T-cell (primary cell): ENCODE measurements around the gene RAB3IP. TPM values are rescaled to one million over a fixed set of nuclear protein-coding genes. Genes with fewer than 3 reads are reported as not detected.

Experiments used
- ATAC-seq, 4 experiments: fragments of 200-7000 bp in 3 of 4; fragments of 150-1000 bp in 1 of 4; cut with Tn5 transposase; replicated peaks in 1 of 4; 1 replicate in 3 of 4; 2 replicates in 1 of 4; pipeline ENCODE4 v1.10.0; 2021; ENCODE audit warnings: moderate library complexity in 3 of 4, mild to moderate bottlenecking in 2 of 4, moderate number of reproducible peaks in 1 of 4
- CTCF ChIA-PET, 2 donors: fragments of 300-600 bp; sonication (Branson Sonifier 250); formaldehyde crosslinking; loops; one replicate each; lab custom pipeline; 2022; ENCODE audit warnings: antibody characterized with exemption in 2 of 2; lab: Charles Lee
- POLR2A ChIA-PET, 2 donors: fragments of 300-600 bp; sonication (Branson Sonifier 250); formaldehyde crosslinking; loops; one replicate each; lab custom pipeline; 2022; ENCODE audit warnings: antibody characterized with exemption in 2 of 2; lab: Charles Lee
- DNase-seq, 35 experiments: peaks; one replicate each; pipeline versions ENCODE4 v3.0.0 to v3.0.0-alpha.2; 2013 to 2023
- H3K27ac ChIP-seq: one replicate; pipeline ENCODE4 v1.5.1; 2013; ENCODE audit warnings: low read length
- H3K27me3 ChIP-seq, 2 experiments: replicated peaks in 1 of 2; 1 replicate in 1 of 2; 2 replicates in 1 of 2; pipeline versions ENCODE4 v1.6.1 to v1.7.0; 2013; ENCODE audit warnings: low read length in 1 of 2, mixed read lengths in 1 of 2; ENCODE audit not compliant: control insufficient read depth in 2 of 2, insufficient read depth in 2 of 2; ENCODE audit errors: extremely low read depth in 1 of 2
- H3K36me3 ChIP-seq, 2 donors: 1 replicate in 1 of 2; 2 replicates in 1 of 2; pipeline versions ENCODE4 v1.6.1 to v1.7.0; 2013; ENCODE audit warnings: low read length in 1 of 2; ENCODE audit not compliant: control insufficient read depth in 2 of 2, insufficient read depth in 1 of 2; ENCODE audit errors: extremely low read depth in 1 of 2
- H3K4me1 ChIP-seq, 2 experiments: 1 replicate in 1 of 2; 2 replicates in 1 of 2; pipeline versions ENCODE4 v1.6.1 to v1.7.0; 2013; ENCODE audit warnings: low read length in 2 of 2, mixed read lengths in 1 of 2; ENCODE audit not compliant: insufficient read depth in 2 of 2, control insufficient read depth in 1 of 2; ENCODE audit errors: extremely low read depth in 1 of 2
- H3K4me3 ChIP-seq, 2 donors: 1 replicate in 1 of 2; 2 replicates in 1 of 2; pipeline versions ENCODE4 v1.5.1 to v1.7.0; 2013; ENCODE audit warnings: mild to moderate bottlenecking in 2 of 2, low read length in 1 of 2, moderate library complexity in 1 of 2; ENCODE audit not compliant: control insufficient read depth in 1 of 2; ENCODE audit errors: extremely low read depth in 1 of 2
- H3K9me3 ChIP-seq: 2 replicates; pipeline ENCODE4 v1.7.0; 2013
- H3K27ac Mint-ChIP-seq, 2 donors: one replicate each; pipeline ENCODE4 v1.8.0; 2020 to 2021; ENCODE audit warnings: mild to moderate bottlenecking in 2 of 2, mixed read lengths in 2 of 2
- H3K27me3 Mint-ChIP-seq, 2 donors: one replicate each; pipeline ENCODE4 v1.8.0; 2021 to 2022; ENCODE audit warnings: mixed read lengths in 2 of 2
- H3K36me3 Mint-ChIP-seq: one replicate; pipeline ENCODE4 v1.8.0; 2021; ENCODE audit warnings: mixed read lengths
- H3K4me1 Mint-ChIP-seq, 3 donors: one replicate each; pipeline ENCODE4 v1.8.0; 2020 to 2022; ENCODE audit warnings: mixed read lengths in 3 of 3, mild to moderate bottlenecking in 1 of 3
- H3K4me3 Mint-ChIP-seq, 3 donors: one replicate each; pipeline ENCODE4 v1.8.0; 2020 to 2022; ENCODE audit warnings: mild to moderate bottlenecking in 3 of 3, mixed read lengths in 3 of 3, moderate library complexity in 3 of 3
- H3K9me3 Mint-ChIP-seq, 3 donors: one replicate each; pipeline ENCODE4 v1.8.0; 2020 to 2022; ENCODE audit warnings: mixed read lengths in 3 of 3
- WGBS: methylation state at CpG from one replicate; pipeline ENCODE4 v1.1.5; 2013; ENCODE audit warnings: missing lambda C conversion rate; ENCODE audit not compliant: insufficient coverage; 5-methylcytosine and 5-hydroxymethylcytosine counted together
- total RNA-seq, 35 experiments: library from RNA in 6 of 35; stranded (reverse) in 6 of 35; fragments of 120-200 nt in 1 of 35; gene quantifications; one replicate each; pipeline versions ENCODE4 v1.2.1 to v1.2.4 and lab custom pipeline; 2013 to 2026

Gene RAB3IP
- total RNA-seq, 5 donors from 2014 or later (not counting 1 experiment from before 2014, with no cell fraction given) = 18.7 to 30.5 (median 20.7) TPM

GRCh38 chr12:69824966-69825560, 86.4 kb downstream of the RAB3IP start, which contains the start of gene MYRFL:
TSS of gene MYRFL (plus strand) at chr12:69825227. CDS start at chr12:69825518, 291 bp downstream.
- H3K36me3 Mint-ChIP-seq = no peaks in the 10 kb centered on the region
- no peak within 1 kb of the TSS for H3K27ac Mint-ChIP-seq
- no peak for DNase-seq
- no peaks in the 10 kb centered on the region for H3K9me3 Mint-ChIP-seq
- H3K27me3 Mint-ChIP-seq = peaks cover 0 to 21% of the 10 kb centered on the region in 2 donors
- H3K4me3 Mint-ChIP-seq = no peak within 1 kb of the TSS
- Histone ChIP-seq H3K9me3 (no peaks in the 10 kb centered on the region), H3K4me1 (no peaks in the 10 kb centered on the region), H3K36me3 (no peaks in the 10 kb centered on the region), H3K27me3 (no peaks in the 10 kb centered on the region), H3K27ac (no peak within 1 kb of the TSS), H3K4me3 (no peak within 1 kb of the TSS)
- no peaks in the 10 kb centered on the region for H3K4me1 Mint-ChIP-seq
- ChIA-PET CTCF (no interaction called here), POLR2A (no interaction called here)
- no CpG with 5 or more reads among the region's 5 CpGs for WGBS
- ATAC-seq = no peak

GRCh38 chr12:69828897-69829296, 90.2 kb downstream of the RAB3IP start:
- POLR2A ChIA-PET = no interaction called here
- Mint-ChIP-seq H3K9me3 (no peaks in the 10 kb centered on the region), H3K27me3 (peaks cover 3 to 33% of the 10 kb centered on the region in 2 donors), H3K27ac (no peak overlapping the region), H3K4me1 (no peaks in the 10 kb centered on the region), H3K36me3 (no peaks in the 10 kb centered on the region), H3K4me3 (no peak overlapping the region)
- Histone ChIP-seq H3K9me3 (no peaks in the 10 kb centered on the region), H3K27ac (no peak overlapping the region), H3K27me3 (no peaks in the 10 kb centered on the region), H3K36me3 (no peaks in the 10 kb centered on the region), H3K4me1 (no peaks in the 10 kb centered on the region), H3K4me3 (no peak overlapping the region)
- ATAC-seq (no peak), DNase-seq (no peak)
- no CpG with 5 or more reads among the region's 5 CpGs for WGBS
- CTCF ChIA-PET = interaction anchor here in 1 of 2 donors (1.3 kb wide), 1 partner anchor 10 kb away, joined by 3 read pairs; no protein-coding TSS in a partner anchor

GRCh38 chr12:69833696-69834095, 95.0 kb downstream of the RAB3IP start:
- ChIA-PET POLR2A (no interaction called here), CTCF (interaction anchor here in 1 of 2 donors (0.6 kb wide), 1 partner anchor 134 kb away, joined by 3 read pairs; no protein-coding TSS in a partner anchor)
- Mint-ChIP-seq H3K9me3 (no peaks in the 10 kb centered on the region), H3K27me3 (peaks cover 3 to 26% of the 10 kb centered on the region in 2 donors), H3K4me1 (no peaks in the 10 kb centered on the region), H3K36me3 (no peaks in the 10 kb centered on the region), H3K4me3 (no peak overlapping the region), H3K27ac (no peak overlapping the region)
- Histone ChIP-seq H3K4me1 (no peaks in the 10 kb centered on the region), H3K27ac (no peak overlapping the region), H3K4me3 (no peak overlapping the region), H3K36me3 (no peaks in the 10 kb centered on the region), H3K9me3 (no peaks in the 10 kb centered on the region), H3K27me3 (peaks cover 0 to 4% of the 10 kb centered on the region in 2 experiments)
- ATAC-seq (no peak), DNase-seq (no peak)
- no CpG with 5 or more reads among the region's 2 CpGs for WGBS

GRCh38 chr12:69834147-69834546, 95.5 kb downstream of the RAB3IP start:
- no peaks in the 10 kb centered on the region for H3K9me3 Mint-ChIP-seq
- no peak overlapping the region for H3K27ac Mint-ChIP-seq
- Histone ChIP-seq H3K4me1 (no peaks in the 10 kb centered on the region), H3K9me3 (no peaks in the 10 kb centered on the region), H3K27me3 (peaks cover 0 to 4% of the 10 kb centered on the region in 2 experiments), H3K36me3 (no peaks in the 10 kb centered on the region), H3K27ac (no peak overlapping the region), H3K4me3 (no peak overlapping the region)
- no peaks in the 10 kb centered on the region for H3K36me3 Mint-ChIP-seq
- WGBS = 71% methylated on average over 1 of the region's 2 CpGs
- no peak for ATAC-seq
- peaks cover 3 to 23% of the 10 kb centered on the region in 2 donors for H3K27me3 Mint-ChIP-seq
- ChIA-PET POLR2A (no interaction called here), CTCF (interaction anchor here in 1 of 2 donors (0.6 kb wide), 1 partner anchor 134 kb away, joined by 3 read pairs; no protein-coding TSS in a partner anchor)
- DNase-seq = no peak
- H3K4me1 Mint-ChIP-seq = no peaks in the 10 kb centered on the region
- no peak overlapping the region for H3K4me3 Mint-ChIP-seq

GRCh38 chr12:69834576-69834975, 95.9 kb downstream of the RAB3IP start:
- Mint-ChIP-seq H3K36me3 (no peaks in the 10 kb centered on the region), H3K4me3 (no peak overlapping the region), H3K27me3 (peaks cover 3 to 20% of the 10 kb centered on the region in 2 donors), H3K27ac (no peak overlapping the region), H3K9me3 (no peaks in the 10 kb centered on the region), H3K4me1 (no peaks in the 10 kb centered on the region)
- Histone ChIP-seq H3K4me3 (no peak overlapping the region), H3K27ac (no peak overlapping the region), H3K4me1 (no peaks in the 10 kb centered on the region), H3K9me3 (no peaks in the 10 kb centered on the region), H3K27me3 (peaks cover 0 to 4% of the 10 kb centered on the region in 2 experiments), H3K36me3 (no peaks in the 10 kb centered on the region)
- CTCF ChIA-PET = no interaction called here
- ATAC-seq = no peak
- POLR2A ChIA-PET = no interaction called here
- DNase-seq = no peak

- peaks cover 0 to 4% of the 10 kb centered on the region in 2 experiments for H3K27me3 ChIP-seq
- H3K36me3 ChIP-seq = no peaks in the 10 kb centered on the region
- no peak for DNase-seq
- no peaks in the 10 kb centered on the region for H3K36me3 Mint-ChIP-seq
- POLR2A ChIA-PET = no interaction called here
- no peak for ATAC-seq
- H3K4me3 ChIP-seq = no peak overlapping the region
- peaks cover 3 to 16% of the 10 kb centered on the region in 2 donors for H3K27me3 Mint-ChIP-seq
- no peaks in the 10 kb centered on the region for H3K4me1 Mint-ChIP-seq
- H3K4me1 ChIP-seq = no peaks in the 10 kb centered on the region
- H3K27ac Mint-ChIP-seq = no peak overlapping the region
- no peaks in the 10 kb centered on the region for H3K9me3 Mint-ChIP-seq
- H3K9me3 ChIP-seq = no peaks in the 10 kb centered on the region
- no peak overlapping the region for H3K27ac ChIP-seq
- 93% methylated on average over 2 of the region's 3 CpGs for WGBS
- no peak overlapping the region for H3K4me3 Mint-ChIP-seq
- CTCF ChIA-PET = no interaction called here
Observed at GRCh38 chr12:69835081-69835480, 96.4 kb downstream of the RAB3IP start.
